ENCODE data around the gene EPAS1.
A peak's percentile ranks its signal among the peaks of the same experiment; 100 is the strongest.

Gene EPAS1

GRCh38 chr2:46363535-46364170 lies 66.4 kb downstream of the EPAS1 start:
- no peak overlapping the region for H3K4me3 ChIP-seq (ENCODE audit: low read length)
- DNase-seq (ENCODE audit: low read depth) = peak; percentile 93
- no peak for TF ChIP-seq CTCF (conservative IDR thresholded peaks at IDR 0.05; ENCODE audit: low read depth, low read length)

GRCh38 chr2:46364797-46365457 lies 67.7 kb downstream of the EPAS1 start:
- peak; percentile 77 for TF ChIP-seq CTCF (conservative IDR thresholded peaks at IDR 0.05; ENCODE audit: low read depth, low read length)
- no peak for DNase-seq (ENCODE audit: low read depth)
- H3K4me3 ChIP-seq (ENCODE audit: low read length) = no peak overlapping the region

GRCh38 chr2:46365913-46366667 lies 68.9 kb downstream of the EPAS1 start:
- peak; percentile 69 for TF ChIP-seq CTCF (conservative IDR thresholded peaks at IDR 0.05; ENCODE audit: low read depth, low read length)
- peak; percentile 59 for DNase-seq (ENCODE audit: low read depth)
- H3K4me3 ChIP-seq (ENCODE audit: low read length) = no peak overlapping the region

GRCh38 chr2:46366668-46367052 lies 69.5 kb downstream of the EPAS1 start:
- TF ChIP-seq CTCF (conservative IDR thresholded peaks at IDR 0.05; ENCODE audit: low read depth, low read length) = no peak
- no peak overlapping the region for H3K4me3 ChIP-seq (ENCODE audit: low read length)
- DNase-seq (ENCODE audit: low read depth) = no peak

GRCh38 chr2:46367286-46367685 lies 70.1 kb downstream of the EPAS1 start:
- no peak for TF ChIP-seq CTCF (conservative IDR thresholded peaks at IDR 0.05; ENCODE audit: low read depth, low read length)
- peak; percentile 51 for DNase-seq (ENCODE audit: low read depth)
- H3K4me3 ChIP-seq (ENCODE audit: low read length) = no peak overlapping the region

GRCh38 chr2:46368401-46368800 lies 71.2 kb downstream of the EPAS1 start:
- H3K4me3 ChIP-seq (ENCODE audit: low read length) = no peak overlapping the region
- DNase-seq (ENCODE audit: low read depth) = no peak
- TF ChIP-seq CTCF (conservative IDR thresholded peaks at IDR 0.05; ENCODE audit: low read depth, low read length) = no peak

All from retinal pigment epithelial cell (primary cell).